HEK293 (cell line): Measurements from ENCODE around the gene RRP1B.

Experiments used
- CTCF ChIA-PET: fragments of 350-600 bp; formaldehyde crosslinking; extraction: SDS; loops from one replicate; lab custom pipeline; 2021; ENCODE audit warnings: antibody characterized with exemption; lab: Yijun Ruan, JAX
- POLR2A ChIA-PET: fragments of 300-600 bp; formaldehyde crosslinking; extraction: SDS; loops from one replicate; lab custom pipeline; 2020; ENCODE audit warnings: antibody characterized with exemption, inconsistent platforms; lab: Yijun Ruan, JAX
- H3K27ac ChIP-seq: fragments of 200-500 bp; sonication (Bioruptor generic); 2 replicates; pipeline ENCODE4 v1.5.1; 2014; ENCODE audit warnings: low read depth, low read length, control low read depth, inconsistent platforms; ENCODE audit errors: extremely low read depth
- H3K36me3 ChIP-seq, 2 experiments: fragments of 200-500 bp in 1 of 2; sonication (Bioruptor generic) in 1 of 2; 1 replicate in 1 of 2; 2 replicates in 1 of 2; pipeline ENCODE4 v1.5.1; 2014 to 2017; ENCODE audit warnings: inconsistent platforms in 2 of 2, low read length in 2 of 2; ENCODE audit not compliant: control insufficient read depth in 2 of 2, insufficient read depth in 1 of 2
- H3K4me1 ChIP-seq: fragments of 200-500 bp; sonication (Bioruptor generic); 2 replicates; pipeline ENCODE4 v1.5.1; 2014; ENCODE audit warnings: mild to moderate bottlenecking, low read length, inconsistent platforms; ENCODE audit not compliant: control insufficient read depth, insufficient read depth
- H3K4me3 ChIP-seq: 2 replicates; pipeline ENCODE4 v1.5.1; 2011; ENCODE audit warnings: low read depth, mild to moderate bottlenecking, control low read depth, low read length, moderate library complexity
- H3K9me3 ChIP-seq: fragments of 200-500 bp; sonication (Bioruptor generic); 2 replicates; pipeline ENCODE4 v1.5.1; 2014; ENCODE audit warnings: low read depth, low read length, inconsistent platforms; ENCODE audit not compliant: control insufficient read depth, insufficient read depth
- GLIS1 ChIP-seq: fragments of 450-650 bp; formaldehyde crosslinking; IDR thresholded peaks from 2 replicates; pipeline ENCODE4 v1.5.1; 2016; ENCODE audit warnings: missing biosample characterization, missing genetic modification characterization
- HIC1 ChIP-seq: fragments of 450-650 bp; formaldehyde crosslinking; IDR thresholded peaks from 2 replicates; pipeline ENCODE4 v1.5.1; 2016; ENCODE audit warnings: missing biosample characterization, missing genetic modification characterization
- HOXD13 ChIP-seq: sonication (generic); formaldehyde crosslinking; IDR thresholded peaks from 2 replicates; pipeline ENCODE4 v1.8.0; 2022; ENCODE audit warnings: missing genetic modification reagents, borderline replicate concordance
- SP3 ChIP-seq: fragments of 450-650 bp; formaldehyde crosslinking; IDR thresholded peaks from 2 replicates; pipeline ENCODE4 v1.5.1; 2016; ENCODE audit warnings: missing biosample characterization, missing genetic modification characterization
- TCF7L2 ChIP-seq: IDR thresholded peaks from 2 replicates; pipeline ENCODE4 v1.6.1; 2011; ENCODE audit warnings: low read depth, mild to moderate bottlenecking, inconsistent platforms, low read length, moderate library complexity, borderline replicate concordance
- WT1 ChIP-seq: fragments of 450-650 bp; formaldehyde crosslinking; IDR thresholded peaks from 2 replicates; pipeline ENCODE4 v1.5.1; 2016; ENCODE audit warnings: missing biosample characterization, missing genetic modification characterization
- ZBTB17 ChIP-seq: fragments of 450-650 bp; formaldehyde crosslinking; IDR thresholded peaks from 2 replicates; pipeline ENCODE4 v1.5.1; 2016; ENCODE audit warnings: missing biosample characterization, missing genetic modification characterization
- ZBTB21 ChIP-seq: fragments of 450-650 bp; formaldehyde crosslinking; IDR thresholded peaks from 2 replicates; pipeline ENCODE4 v1.5.1; 2017; ENCODE audit warnings: missing biosample characterization, missing genetic modification characterization
- ZBTB7A ChIP-seq: fragments of 450-650 bp; formaldehyde crosslinking; IDR thresholded peaks from 2 replicates; pipeline ENCODE4 v1.5.1; 2016; ENCODE audit warnings: low read depth, missing biosample characterization, missing genetic modification characterization
- ZNF114 ChIP-seq: fragments of 450-650 bp; formaldehyde crosslinking; IDR thresholded peaks from 2 replicates; pipeline ENCODE4 v1.5.0; 2017; ENCODE audit warnings: missing biosample characterization, missing genetic modification characterization
- ZNF132 ChIP-seq: fragments of 450-650 bp; formaldehyde crosslinking; IDR thresholded peaks from 2 replicates; pipeline ENCODE4 v1.5.1; 2017; ENCODE audit warnings: missing biosample characterization, missing genetic modification characterization, borderline replicate concordance
- ZNF223 ChIP-seq: fragments of 450-650 bp; formaldehyde crosslinking; IDR thresholded peaks from 2 replicates; pipeline ENCODE4 v1.5.1; 2016; ENCODE audit warnings: missing biosample characterization, missing genetic modification characterization
- ZNF571 ChIP-seq: fragments of 450-650 bp; formaldehyde crosslinking; IDR thresholded peaks from 2 replicates; pipeline ENCODE4 v1.5.0; 2017; ENCODE audit warnings: missing biosample characterization, missing genetic modification characterization
- ZNF670 ChIP-seq: fragments of 450-650 bp; formaldehyde crosslinking; IDR thresholded peaks from 2 replicates; pipeline ENCODE4 v1.5.1; 2016; ENCODE audit warnings: missing biosample characterization, missing genetic modification characterization, low read depth
- ZSCAN23 ChIP-seq: fragments of 450-650 bp; formaldehyde crosslinking; IDR thresholded peaks from 2 replicates; pipeline ENCODE4 v1.5.1; 2016; ENCODE audit warnings: missing biosample characterization, missing genetic modification characterization
- ZSCAN5A ChIP-seq: fragments of 450-650 bp; formaldehyde crosslinking; IDR thresholded peaks from 2 replicates; pipeline ENCODE4 v1.5.1; 2016; ENCODE audit warnings: missing biosample characterization, missing genetic modification characterization
- ZXDB ChIP-seq: fragments of 450-650 bp; formaldehyde crosslinking; IDR thresholded peaks from 2 replicates; pipeline ENCODE4 v1.5.1; 2016; ENCODE audit warnings: missing biosample characterization, missing genetic modification characterization
- TF ChIP-seq, protein P1 (sequence below): fragments of 450-650 bp; formaldehyde crosslinking; IDR thresholded peaks from 2 replicates; pipeline ENCODE4 v1.5.1; 2016; ENCODE audit warnings: missing biosample characterization, missing genetic modification characterization
- TF ChIP-seq, protein P2 (sequence below): fragments of 450-650 bp; IDR thresholded peaks from 2 replicates; pipeline ENCODE4 v1.5.1; 2018; ENCODE audit warnings: missing biosample characterization, mild to moderate bottlenecking, missing genetic modification characterization
- TF ChIP-seq, protein P3 (sequence below): fragments of 450-650 bp; formaldehyde crosslinking; IDR thresholded peaks from 2 replicates; pipeline ENCODE4 v1.5.1; 2017; ENCODE audit warnings: missing biosample characterization, missing genetic modification characterization

RRP1B gene

GRCh38 chr21:43645136-43645891 lies 14.0 kb upstream of the RRP1B start (continued):
- TF ChIP-seq HIC1: no peak

GRCh38 chr21:43645976-43646375 lies 13.4 kb upstream of the RRP1B start:
- Histone ChIP-seq H3K36me3 (no peaks in the 10 kb centered on the region), H3K27ac (no peak overlapping the region), H3K4me3 (no peak overlapping the region), H3K9me3 (no peaks in the 10 kb centered on the region), H3K4me1 (peaks cover 7% of the 10 kb centered on the region; the same call in 1 of the 2 replicates)
- CTCF ChIA-PET: interaction anchor here (0.5 to 2.5 kb wide), 22 partner anchors 10 to 1648 kb away, joined by 3 to 15 read pairs (median 4); no protein-coding TSS in a partner anchor
- POLR2A ChIA-PET: interaction anchor here (0.8 kb wide), 1 partner anchor 13 kb away, joined by 3 read pairs; the partner anchor contains the start of genes HSF2BP and RRP1B
- TF ChIP-seq ZSCAN5A (0 out of 2 replicates have a peak, but pooled peaks have one; percentile 24), ZSCAN23 (tag by site-specific recombination) (no peak), ZNF670 (no peak), ZBTB17 (no peak), GLIS1 (tag by site-specific recombination) (no peak), SP3 (tag by site-specific recombination) (no peak)
- TF ChIP-seq, protein P1, sequence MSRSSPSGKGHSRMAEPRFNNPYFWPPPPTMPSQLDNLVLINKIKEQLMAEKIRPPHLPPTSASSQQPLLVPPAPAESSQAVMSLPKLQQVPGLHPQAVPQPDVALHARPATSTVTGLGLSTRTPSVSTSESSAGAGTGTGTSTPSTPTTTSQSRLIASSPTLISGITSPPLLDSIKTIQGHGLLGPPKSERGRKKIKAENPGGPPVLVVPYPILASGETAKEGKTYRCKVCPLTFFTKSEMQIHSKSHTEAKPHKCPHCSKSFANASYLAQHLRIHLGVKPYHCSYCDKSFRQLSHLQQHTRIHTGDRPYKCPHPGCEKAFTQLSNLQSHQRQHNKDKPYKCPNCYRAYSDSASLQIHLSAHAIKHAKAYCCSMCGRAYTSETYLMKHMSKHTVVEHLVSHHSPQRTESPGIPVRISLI (tag by site-specific recombination): peak; percentile 53; the same call in 1 of the 2 replicates
- TF ChIP-seq, protein P2, sequence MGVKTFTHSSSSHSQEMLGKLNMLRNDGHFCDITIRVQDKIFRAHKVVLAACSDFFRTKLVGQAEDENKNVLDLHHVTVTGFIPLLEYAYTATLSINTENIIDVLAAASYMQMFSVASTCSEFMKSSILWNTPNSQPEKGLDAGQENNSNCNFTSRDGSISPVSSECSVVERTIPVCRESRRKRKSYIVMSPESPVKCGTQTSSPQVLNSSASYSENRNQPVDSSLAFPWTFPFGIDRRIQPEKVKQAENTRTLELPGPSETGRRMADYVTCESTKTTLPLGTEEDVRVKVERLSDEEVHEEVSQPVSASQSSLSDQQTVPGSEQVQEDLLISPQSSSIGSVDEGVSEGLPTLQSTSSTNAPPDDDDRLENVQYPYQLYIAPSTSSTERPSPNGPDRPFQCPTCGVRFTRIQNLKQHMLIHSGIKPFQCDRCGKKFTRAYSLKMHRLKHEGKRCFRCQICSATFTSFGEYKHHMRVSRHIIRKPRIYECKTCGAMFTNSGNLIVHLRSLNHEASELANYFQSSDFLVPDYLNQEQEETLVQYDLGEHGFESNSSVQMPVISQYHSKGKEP (tag by site-specific recombination): no peak
- TF ChIP-seq, protein P3, sequence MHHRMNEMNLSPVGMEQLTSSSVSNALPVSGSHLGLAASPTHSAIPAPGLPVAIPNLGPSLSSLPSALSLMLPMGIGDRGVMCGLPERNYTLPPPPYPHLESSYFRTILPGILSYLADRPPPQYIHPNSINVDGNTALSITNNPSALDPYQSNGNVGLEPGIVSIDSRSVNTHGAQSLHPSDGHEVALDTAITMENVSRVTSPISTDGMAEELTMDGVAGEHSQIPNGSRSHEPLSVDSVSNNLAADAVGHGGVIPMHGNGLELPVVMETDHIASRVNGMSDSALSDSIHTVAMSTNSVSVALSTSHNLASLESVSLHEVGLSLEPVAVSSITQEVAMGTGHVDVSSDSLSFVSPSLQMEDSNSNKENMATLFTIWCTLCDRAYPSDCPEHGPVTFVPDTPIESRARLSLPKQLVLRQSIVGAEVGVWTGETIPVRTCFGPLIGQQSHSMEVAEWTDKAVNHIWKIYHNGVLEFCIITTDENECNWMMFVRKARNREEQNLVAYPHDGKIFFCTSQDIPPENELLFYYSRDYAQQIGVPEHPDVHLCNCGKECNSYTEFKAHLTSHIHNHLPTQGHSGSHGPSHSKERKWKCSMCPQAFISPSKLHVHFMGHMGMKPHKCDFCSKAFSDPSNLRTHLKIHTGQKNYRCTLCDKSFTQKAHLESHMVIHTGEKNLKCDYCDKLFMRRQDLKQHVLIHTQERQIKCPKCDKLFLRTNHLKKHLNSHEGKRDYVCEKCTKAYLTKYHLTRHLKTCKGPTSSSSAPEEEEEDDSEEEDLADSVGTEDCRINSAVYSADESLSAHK (tag by site-specific recombination): 0 out of 2 replicates have a peak, but pooled peaks have one; percentile 41

DNA sequence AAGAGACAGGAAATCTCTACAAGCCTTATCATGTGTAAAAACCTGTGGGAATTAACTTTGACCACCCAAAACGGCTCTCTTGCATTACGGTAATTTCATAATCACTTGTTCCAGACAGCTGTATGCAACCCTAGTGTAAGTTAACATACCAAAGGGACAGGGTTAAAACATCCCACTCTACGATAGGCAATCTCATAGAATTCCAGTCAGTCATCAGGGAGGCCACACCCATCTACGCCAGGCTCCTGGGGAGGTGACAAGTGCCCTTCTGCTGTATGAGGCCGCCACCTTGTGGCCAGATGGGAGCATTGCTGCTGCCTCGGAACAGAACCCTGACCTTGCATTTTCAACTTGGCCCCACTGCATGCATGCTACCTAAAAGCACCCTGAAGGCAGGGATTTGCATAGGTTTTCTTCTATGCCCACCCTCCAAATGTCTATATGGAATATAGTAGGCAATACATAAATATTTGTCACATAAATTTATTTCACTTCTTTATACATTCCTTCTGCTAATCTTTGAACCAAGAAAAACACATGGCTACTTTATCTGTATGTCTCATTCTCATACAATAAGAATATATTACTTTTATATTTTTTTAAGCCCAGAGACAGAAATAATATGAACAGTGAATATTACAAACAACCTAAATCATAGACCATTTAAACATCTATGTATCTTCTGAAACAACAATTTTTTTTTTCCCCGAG lies 12.7 kb upstream of the RRP1B start:
- ChIA-PET POLR2A (no interaction called here), CTCF (interaction anchor here (0.5 to 2.5 kb wide), 19 partner anchors 9 to 624 kb away, joined by 3 to 15 read pairs (median 4); no protein-coding TSS in a partner anchor)
- TF ChIP-seq ZXDB (tag by site-specific recombination): 0 out of 2 replicates have a peak, but pooled peaks have one; percentile 32
- TF ChIP-seq HOXD13 (CRISPR knock-in tag): no peak
- TF ChIP-seq, protein P2 (tag by site-specific recombination): peak; percentile 72
- no peak for TF ChIP-seq ZNF571 (tag by site-specific recombination)
- peak; percentile 48; the same call in 1 of the 2 replicates for TF ChIP-seq WT1
- TF ChIP-seq TCF7L2: no peak
- TF ChIP-seq ZBTB7A (tag by site-specific recombination): no peak
- no peak for TF ChIP-seq ZNF114
- TF ChIP-seq ZNF223: no peak
- TF ChIP-seq ZBTB21: peak; percentile 64
- peak; percentile 97 for TF ChIP-seq ZBTB17
- TF ChIP-seq ZNF132 (tag by site-specific recombination): no peak

More for the DNA sequence above, 12.7 kb upstream of the RRP1B start:
- no peaks in the 10 kb centered on the region for H3K36me3 ChIP-seq
- no peak overlapping the region for H3K4me3 ChIP-seq
- H3K27ac ChIP-seq: no peak overlapping the region
- H3K4me1 ChIP-seq: peaks cover 7% of the 10 kb centered on the region; the same call in 1 of the 2 replicates
- H3K9me3 ChIP-seq: no peaks in the 10 kb centered on the region
